Liver (tissue), 9 donors: ENCODE measurements around the gene PDE4D. TPM values are rescaled to one million over a fixed set of nuclear protein-coding genes. Genes with fewer than 3 reads are reported as not detected.

Source experiments
- DNase-seq: peaks from one replicate; pipeline ENCODE4 v3.0.0-alpha.2; 2017; ENCODE audit warnings: low spot score
- H3K27ac ChIP-seq, 2 donors: one replicate each; pipeline ENCODE4 v1.7.0; 2013; ENCODE audit warnings: inconsistent platforms in 2 of 2, low read length in 2 of 2, control low read depth in 1 of 2, low read depth in 1 of 2, mild to moderate bottlenecking in 1 of 2
- H3K27me3 ChIP-seq, 4 donors: one replicate each; pipeline versions ENCODE4 v1.6.1 to v1.7.0; 2013; ENCODE audit warnings: low read length in 3 of 4, inconsistent platforms in 1 of 4, mild to moderate bottlenecking in 1 of 4, moderate library complexity in 1 of 4; ENCODE audit not compliant: control insufficient read depth in 4 of 4, insufficient read depth in 4 of 4
- H3K36me3 ChIP-seq, 4 donors: one replicate each; pipeline versions ENCODE4 v1.6.1 to v1.7.0; 2013; ENCODE audit warnings: low read length in 3 of 4, mild to moderate bottlenecking in 3 of 4, low read depth in 1 of 4, moderate library complexity in 1 of 4; ENCODE audit not compliant: control insufficient read depth in 4 of 4, insufficient read depth in 3 of 4
- H3K4me1 ChIP-seq, 4 donors: one replicate each; pipeline versions ENCODE4 v1.6.1 to v1.7.0; 2013; ENCODE audit warnings: low read length in 3 of 4, mild to moderate bottlenecking in 3 of 4, moderate library complexity in 1 of 4; ENCODE audit not compliant: control insufficient read depth in 4 of 4, insufficient read depth in 4 of 4
- H3K4me3 ChIP-seq, 3 donors: one replicate each; pipeline versions ENCODE4 v1.6.1 to v1.7.0; 2013; ENCODE audit warnings: low read length in 3 of 3, control low read depth in 1 of 3, low read depth in 1 of 3, mild to moderate bottlenecking in 1 of 3
- H3K9ac ChIP-seq, 2 donors: one replicate each; pipeline ENCODE4 v1.7.0; 2013; ENCODE audit warnings: low read length in 2 of 2, mild to moderate bottlenecking in 2 of 2, moderate library complexity in 2 of 2, control low read depth in 1 of 2, low read depth in 1 of 2
- H3K9me3 ChIP-seq, 4 donors: one replicate each; pipeline versions ENCODE4 v1.6.1 to v1.7.0; 2013; ENCODE audit warnings: low read length in 3 of 4; ENCODE audit not compliant: control insufficient read depth in 4 of 4
- CTCF ChIP-seq: fragments of 150-350 bp; IDR thresholded peaks from 2 replicates; pipeline ENCODE4 v1.5.1; 2017; ENCODE audit warnings: improper control_type of control experiment, low read depth, low read length; ENCODE audit not compliant: missing input control
- EGR1 ChIP-seq, 2 donors: IDR thresholded peaks; 2 replicates each; pipeline ENCODE4 v1.6.1; 2016 to 2018; ENCODE audit warnings: antibody characterized with exemption in 2 of 2, low read depth in 2 of 2
- FOXA1 ChIP-seq: IDR thresholded peaks from 2 replicates; pipeline ENCODE4 v1.6.1; 2016; ENCODE audit warnings: antibody characterized with exemption
- FOXA2 ChIP-seq: IDR thresholded peaks from 2 replicates; pipeline ENCODE4 v1.6.1; 2016; ENCODE audit warnings: antibody characterized with exemption
- GABPA ChIP-seq, 2 donors: IDR thresholded peaks in 1 of 2; conservative IDR thresholded peaks in 1 of 2; 2 replicates each; pipeline ENCODE4 v1.6.1; 2016; ENCODE audit warnings: antibody characterized with exemption in 2 of 2, mild to moderate bottlenecking in 1 of 2, moderate library complexity in 1 of 2
- HNF4A ChIP-seq, 2 donors: conservative IDR thresholded peaks; 2 replicates each; pipeline ENCODE4 v1.6.1; 2016; ENCODE audit warnings: antibody characterized with exemption in 2 of 2, mild to moderate bottlenecking in 2 of 2
- JUND ChIP-seq, 2 donors: IDR thresholded peaks; 2 replicates each; pipeline ENCODE4 v1.6.1; 2016; ENCODE audit warnings: antibody characterized with exemption in 2 of 2
- NR2F2 ChIP-seq: IDR thresholded peaks from 2 replicates; pipeline ENCODE4 v1.6.1; 2016; ENCODE audit warnings: antibody characterized with exemption
- RAD21 ChIP-seq, 2 donors: IDR thresholded peaks; 2 replicates each; pipeline ENCODE4 v1.6.1; 2016; ENCODE audit warnings: antibody characterized with exemption in 2 of 2, mild to moderate bottlenecking in 2 of 2
- REST ChIP-seq: IDR thresholded peaks from 2 replicates; pipeline ENCODE4 v1.6.1; 2016; ENCODE audit warnings: antibody characterized with exemption, mild to moderate bottlenecking
- TAF1 ChIP-seq: conservative IDR thresholded peaks from 2 replicates; pipeline ENCODE4 v1.6.1; 2016; ENCODE audit warnings: antibody characterized with exemption, mild to moderate bottlenecking
- YY1 ChIP-seq: IDR thresholded peaks from 2 replicates; pipeline ENCODE4 v1.6.1; 2016; ENCODE audit warnings: antibody characterized with exemption, mild to moderate bottlenecking
- WGBS: extraction: QIAGEN DNeasy Blood & Tissue Kit; methylation state at CpG from one replicate; pipeline ENCODE4 v1.1.7; 2013; 5-methylcytosine and 5-hydroxymethylcytosine counted together
- polyA plus RNA-seq, 2 donors: library from polyadenylated mRNA; stranded (reverse) in 1 of 2; unstranded in 1 of 2; fragments of 200-250 nt in 1 of 2; fragments of >200 nt in 1 of 2; fragmentation: Nextera tagmentation in 1 of 2; extraction: Ambion mirVana in 1 of 2; gene quantifications; one replicate each; pipeline versions ENCODE4 v1.2.1 to v1.2.3, GENCODE V29; 2013 to 2015
- total RNA-seq, 2 donors: library from RNA; depleted of rRNA; stranded (reverse); fragments of >200 nt; gene quantifications; one replicate each; pipeline ENCODE4 v1.2.3, GENCODE V29; 2014
- TF ChIP-seq, protein P1 (sequence below): IDR thresholded peaks from 2 replicates; pipeline ENCODE4 v1.6.1; 2016; ENCODE audit warnings: antibody characterized with exemption
- TF ChIP-seq, protein P2 (sequence below): IDR thresholded peaks from 2 replicates; pipeline ENCODE4 v1.6.1; 2016; ENCODE audit warnings: antibody characterized with exemption
- donor health status: healthy.
- donor health status: healthy.
- donor health status: healthy.
- donor health status: healthy.
- donor health status: healthy.

Gene PDE4D
- total and polyA plus RNA-seq, 4 donors, result 0.67 to 11.9 (median 6.5) TPM

DNA sequence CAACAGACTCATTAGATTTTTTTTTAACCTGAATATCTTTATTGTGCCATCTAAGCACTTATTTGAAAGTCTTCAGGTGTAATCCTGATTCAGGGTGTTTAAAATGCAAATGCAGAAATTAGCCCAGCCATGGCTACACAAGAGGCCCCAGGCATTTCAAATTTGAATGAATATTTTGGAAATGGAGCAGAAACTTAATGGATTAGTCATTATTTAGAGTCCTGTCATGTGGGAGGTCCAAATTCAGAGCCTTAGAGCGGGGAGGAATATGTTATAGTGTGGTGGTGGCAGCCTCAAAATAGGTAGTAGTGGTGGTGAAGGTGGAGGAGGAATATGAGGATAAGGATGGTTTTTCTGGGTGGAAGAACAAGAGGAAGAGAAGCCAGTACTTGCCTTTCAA lies 743.7 kb downstream of the PDE4D start:
- H3K9me3 ChIP-seq, result no peaks in the 10 kb centered on the region
- no peak overlapping the region for H3K27ac ChIP-seq
- H3K4me3 ChIP-seq, result no peak overlapping the region
- no peaks in the 10 kb centered on the region for H3K4me1 ChIP-seq
- H3K27me3 ChIP-seq, result no peaks in the 10 kb centered on the region
- no peak overlapping the region for H3K9ac ChIP-seq
- DNase-seq, result no peak
- H3K36me3 ChIP-seq, result no peaks in the 10 kb centered on the region
- TF ChIP-seq HNF4A (conservative IDR thresholded peaks at IDR 0.05) (no peak), CTCF (no peak), TAF1 (no peak), REST (no peak), FOXA2 (no peak), JUND (IDR thresholded peaks at IDR 0.05) (no peak), RAD21 (IDR thresholded peaks at IDR 0.05) (no peak), GABPA (IDR thresholded peaks at IDR 0.05 in 1 of 2, conservative IDR thresholded peaks at IDR 0.05 in 1 of 2) (no peak), EGR1 (IDR thresholded peaks at IDR 0.05; ENCODE audit: low read depth in 2 of 2) (no peak)
- TF ChIP-seq, protein P1, sequence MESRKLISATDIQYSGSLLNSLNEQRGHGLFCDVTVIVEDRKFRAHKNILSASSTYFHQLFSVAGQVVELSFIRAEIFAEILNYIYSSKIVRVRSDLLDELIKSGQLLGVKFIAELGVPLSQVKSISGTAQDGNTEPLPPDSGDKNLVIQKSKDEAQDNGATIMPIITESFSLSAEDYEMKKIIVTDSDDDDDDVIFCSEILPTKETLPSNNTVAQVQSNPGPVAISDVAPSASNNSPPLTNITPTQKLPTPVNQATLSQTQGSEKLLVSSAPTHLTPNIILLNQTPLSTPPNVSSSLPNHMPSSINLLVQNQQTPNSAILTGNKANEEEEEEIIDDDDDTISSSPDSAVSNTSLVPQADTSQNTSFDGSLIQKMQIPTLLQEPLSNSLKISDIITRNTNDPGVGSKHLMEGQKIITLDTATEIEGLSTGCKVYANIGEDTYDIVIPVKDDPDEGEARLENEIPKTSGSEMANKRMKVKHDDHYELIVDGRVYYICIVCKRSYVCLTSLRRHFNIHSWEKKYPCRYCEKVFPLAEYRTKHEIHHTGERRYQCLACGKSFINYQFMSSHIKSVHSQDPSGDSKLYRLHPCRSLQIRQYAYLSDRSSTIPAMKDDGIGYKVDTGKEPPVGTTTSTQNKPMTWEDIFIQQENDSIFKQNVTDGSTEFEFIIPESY, result no peak
- 100% methylated on average over 1 of the region's 1 CpG for WGBS

DNA sequence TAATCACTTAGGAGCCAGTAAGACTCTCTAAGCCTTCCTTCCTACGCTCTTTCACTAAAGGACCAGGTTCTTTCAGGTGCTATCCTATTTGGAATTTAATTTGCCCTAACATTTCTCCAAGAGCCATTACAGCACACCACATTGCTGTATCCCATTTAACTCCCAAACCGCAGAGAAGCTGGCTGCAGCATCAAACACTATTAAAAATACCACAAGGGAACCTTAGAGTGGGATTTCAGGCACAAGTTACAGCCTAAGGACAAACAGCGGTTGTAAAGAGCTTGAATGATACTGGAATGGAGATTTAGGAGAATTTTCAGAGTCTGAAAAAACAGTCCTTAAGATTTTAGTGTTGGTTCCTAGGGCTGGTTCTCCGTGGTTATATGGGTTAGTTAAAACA lies 744.3 kb downstream of the PDE4D start:
- H3K36me3 ChIP-seq, result no peaks in the 10 kb centered on the region
- WGBS, result 94% methylated on average over 4 of the region's 4 CpGs
- H3K9me3 ChIP-seq, result no peaks in the 10 kb centered on the region
- TF ChIP-seq YY1 (no peak), FOXA1 (no peak), NR2F2 (no peak), HNF4A (conservative IDR thresholded peaks at IDR 0.05) (no peak)
- TF ChIP-seq, protein P1, result no peak
- TF ChIP-seq, protein P2, sequence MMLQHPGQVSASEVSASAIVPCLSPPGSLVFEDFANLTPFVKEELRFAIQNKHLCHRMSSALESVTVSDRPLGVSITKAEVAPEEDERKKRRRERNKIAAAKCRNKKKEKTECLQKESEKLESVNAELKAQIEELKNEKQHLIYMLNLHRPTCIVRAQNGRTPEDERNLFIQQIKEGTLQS, result no peak
- H3K27me3 ChIP-seq, result no peaks in the 10 kb centered on the region
- no peak overlapping the region for H3K9ac ChIP-seq
- H3K27ac ChIP-seq, result no peak overlapping the region
- H3K4me3 ChIP-seq, result no peak overlapping the region
- DNase-seq, result no peak
- H3K4me1 ChIP-seq, result no peaks in the 10 kb centered on the region
